Gastroesophageal sphincter (tissue), 4 donors: ENCODE measurements around the gene FAM114A1. TPM values are rescaled to one million over a fixed set of nuclear protein-coding genes. Genes with fewer than 3 reads are reported as not detected.

Experiments
- ATAC-seq: fragments of 150-250 bp; one replicate; pipeline ENCODE4 v1.9.1; 2016; ENCODE audit warnings: mild to moderate bottlenecking, moderate library complexity
- H3K27ac ChIP-seq, 4 donors: fragments of 200-600 bp; sonication (generic) in 3 of 4; 1 replicate in 3 of 4; 2 replicates in 1 of 4; pipeline ENCODE4 v1.5.1; 2016 to 2019
- H3K27me3 ChIP-seq: fragments of 200-600 bp; sonication (generic); one replicate; pipeline ENCODE4 v1.5.1; 2019
- H3K36me3 ChIP-seq, 2 donors: fragments of 200-600 bp; sonication (generic); one replicate each; pipeline ENCODE4 v1.5.1; 2019; ENCODE audit warnings: control low read depth in 1 of 2
- H3K4me1 ChIP-seq, 3 donors: fragments of 200-600 bp; sonication (generic); 1 replicate in 2 of 3; 2 replicates in 1 of 3; pipeline ENCODE4 v1.5.1; 2016 to 2019; ENCODE audit warnings: control low read depth in 2 of 3
- H3K4me3 ChIP-seq, 2 donors: fragments of 200-600 bp; sonication (generic); one replicate each; pipeline ENCODE4 v1.5.1; 2019; ENCODE audit warnings: mild to moderate bottlenecking in 1 of 2, moderate library complexity in 1 of 2
- H3K9me3 ChIP-seq, 3 donors: fragments of 200-600 bp; sonication (generic); one replicate each; pipeline ENCODE4 v1.5.1; 2017 to 2019; ENCODE audit warnings: control low read depth in 2 of 3
- EP300 ChIP-seq: sonication (generic); formaldehyde crosslinking; IDR thresholded peaks from one replicate; pipeline ENCODE4 v1.6.1; 2017; ENCODE audit warnings: antibody characterized with exemption, mild to moderate bottlenecking
- POLR2A ChIP-seq, 2 donors: fragments of 450-650 bp; IDR thresholded peaks; one replicate each; pipeline ENCODE4 v1.6.1; 2017; ENCODE audit warnings: antibody characterized with exemption in 2 of 2, mild to moderate bottlenecking in 2 of 2, moderate library complexity in 1 of 2
- POLR2AphosphoS5 ChIP-seq: sonication (generic); formaldehyde crosslinking; IDR thresholded peaks from one replicate; pipeline ENCODE4 v1.6.1; 2017; ENCODE audit warnings: antibody characterized with exemption
- WGBS, 2 donors: methylation state at CpG; one replicate each; pipeline ENCODE4 v1.1.5; 2018; ENCODE audit warnings: low coverage in 1 of 2; 5-methylcytosine and 5-hydroxymethylcytosine counted together
- total RNA-seq, 4 donors: library from RNA; depleted of rRNA; stranded (reverse); fragments of >200 nt; gene quantifications; one replicate each; pipeline ENCODE4 v1.1.0, GENCODE V29; 2016
- TF ChIP-seq, protein P1 (sequence below), 4 experiments: fragments of 200-600 bp in 2 of 4; fragments of 450-650 bp in 2 of 4; sonication (generic) in 1 of 4; IDR thresholded peaks; one replicate each; pipeline ENCODE4 v1.5.1; 2017 to 2019; ENCODE audit warnings: antibody characterized with exemption in 4 of 4, mild to moderate bottlenecking in 2 of 4, moderate library complexity in 2 of 4

The FAM114A1 gene
- total RNA-seq, 4 donors from 2014 or later, result 90.0 to 155 (median 98.4) TPM

DNA sequence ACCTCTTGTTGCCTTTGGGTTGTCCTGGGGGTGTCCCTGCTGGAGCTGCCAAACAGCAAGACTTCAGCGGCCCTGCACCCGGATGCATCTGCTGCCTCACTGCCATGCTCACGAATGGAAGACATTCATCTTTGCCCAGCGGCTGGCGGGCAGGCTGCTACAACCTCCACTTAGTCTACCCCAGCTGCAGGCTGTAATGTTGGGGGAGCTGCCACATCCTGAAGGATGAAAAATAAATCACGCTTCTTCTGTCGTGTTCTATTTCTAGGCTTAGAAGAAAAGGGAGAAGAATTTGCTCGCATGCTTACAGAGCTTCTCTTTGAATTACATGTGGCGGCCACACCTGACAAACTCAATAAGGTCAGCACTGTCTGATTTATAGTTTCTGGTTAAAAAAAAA, 61.4 kb downstream of the FAM114A1 start:
- no peak for TF ChIP-seq POLR2A (IDR thresholded peaks at IDR 0.05)
- TF ChIP-seq POLR2AphosphoS5, result no peak
- TF ChIP-seq, protein P1, sequence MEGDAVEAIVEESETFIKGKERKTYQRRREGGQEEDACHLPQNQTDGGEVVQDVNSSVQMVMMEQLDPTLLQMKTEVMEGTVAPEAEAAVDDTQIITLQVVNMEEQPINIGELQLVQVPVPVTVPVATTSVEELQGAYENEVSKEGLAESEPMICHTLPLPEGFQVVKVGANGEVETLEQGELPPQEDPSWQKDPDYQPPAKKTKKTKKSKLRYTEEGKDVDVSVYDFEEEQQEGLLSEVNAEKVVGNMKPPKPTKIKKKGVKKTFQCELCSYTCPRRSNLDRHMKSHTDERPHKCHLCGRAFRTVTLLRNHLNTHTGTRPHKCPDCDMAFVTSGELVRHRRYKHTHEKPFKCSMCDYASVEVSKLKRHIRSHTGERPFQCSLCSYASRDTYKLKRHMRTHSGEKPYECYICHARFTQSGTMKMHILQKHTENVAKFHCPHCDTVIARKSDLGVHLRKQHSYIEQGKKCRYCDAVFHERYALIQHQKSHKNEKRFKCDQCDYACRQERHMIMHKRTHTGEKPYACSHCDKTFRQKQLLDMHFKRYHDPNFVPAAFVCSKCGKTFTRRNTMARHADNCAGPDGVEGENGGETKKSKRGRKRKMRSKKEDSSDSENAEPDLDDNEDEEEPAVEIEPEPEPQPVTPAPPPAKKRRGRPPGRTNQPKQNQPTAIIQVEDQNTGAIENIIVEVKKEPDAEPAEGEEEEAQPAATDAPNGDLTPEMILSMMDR (IDR thresholded peaks at IDR 0.05), result no peak
- TF ChIP-seq EP300, result no peak
- Histone ChIP-seq H3K27ac (peak overlapping the region in 1 of 4 donors; percentile 65), H3K9me3 (no peaks in the 10 kb centered on the region), H3K36me3 (peaks cover 3 to 89% of the 10 kb centered on the region in 2 donors), H3K4me3 (no peak overlapping the region), H3K27me3 (no peaks in the 10 kb centered on the region), H3K4me1 (peaks cover 0 to 44% (median 0%) of the 10 kb centered on the region in 3 donors)
- ATAC-seq, result no peak
- 46 to 67% methylated on average over 3 to 4 of the region's 9 CpGs for WGBS, 2 donors

DNA sequence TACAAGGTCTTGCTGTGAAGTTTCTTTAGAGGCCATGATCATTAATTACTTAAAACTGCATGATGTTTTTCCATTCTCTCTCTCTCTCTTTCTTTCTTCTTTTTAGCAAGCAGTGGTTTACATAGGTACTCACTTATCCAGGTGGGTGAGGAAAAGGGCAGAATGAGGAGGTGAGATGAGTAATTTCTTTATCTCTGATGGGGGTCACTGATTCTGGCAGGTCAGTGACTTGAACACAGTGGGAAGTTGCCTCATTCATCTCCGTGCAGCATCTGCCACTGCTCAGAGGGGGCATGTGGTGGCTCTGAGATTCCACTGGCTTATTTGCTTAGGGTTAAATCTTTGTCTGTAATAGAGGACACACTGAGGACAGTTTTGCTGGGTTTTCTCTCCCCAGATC, 62.6 kb downstream of the FAM114A1 start:
- no peak for ATAC-seq
- no peak overlapping the region for H3K4me3 ChIP-seq
- peaks cover 0 to 32% (median 0%) of the 10 kb centered on the region in 3 donors for H3K4me1 ChIP-seq
- TF ChIP-seq POLR2A (IDR thresholded peaks at IDR 0.05) (no peak), POLR2AphosphoS5 (no peak), EP300 (no peak)
- TF ChIP-seq, protein P1 (IDR thresholded peaks at IDR 0.05), result no peak
- no peaks in the 10 kb centered on the region for H3K9me3 ChIP-seq
- no peaks in the 10 kb centered on the region for H3K27me3 ChIP-seq
- WGBS, 2 donors, result 29% methylated on average over 1 of the region's 1 CpG; no CpG with 5 or more reads in 1 of the 2 donors
- peaks cover 3 to 90% of the 10 kb centered on the region in 2 donors for H3K36me3 ChIP-seq
- peak overlapping the region in 3 of 4 donors; percentile 18 to 65 (median 40) for H3K27ac ChIP-seq

DNA sequence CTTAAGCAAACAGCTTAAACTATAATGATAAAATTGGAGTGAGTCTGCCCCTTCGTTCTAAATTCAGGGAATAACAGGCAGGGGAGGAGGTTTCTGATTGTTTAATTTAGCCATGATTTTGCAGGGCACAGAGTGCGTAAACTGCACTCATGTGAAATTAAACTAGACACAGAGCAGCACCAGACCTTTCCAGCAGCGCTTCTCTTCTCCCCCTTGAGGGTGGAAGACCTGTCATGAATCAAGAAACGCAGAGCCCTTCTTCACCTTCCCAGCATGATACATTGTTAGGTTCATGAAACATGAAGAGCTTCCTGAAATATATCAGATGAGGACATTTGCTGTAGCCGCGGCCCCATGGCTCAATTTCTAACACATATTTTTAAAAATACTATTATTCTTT, 63.1 kb downstream of the FAM114A1 start:
- peak overlapping the region in 3 of 4 donors; percentile 18 to 65 (median 40) for H3K27ac ChIP-seq
- no peak for ATAC-seq
- H3K27me3 ChIP-seq, result no peaks in the 10 kb centered on the region
- H3K9me3 ChIP-seq, result no peaks in the 10 kb centered on the region
- TF ChIP-seq POLR2AphosphoS5 (no peak), POLR2A (IDR thresholded peaks at IDR 0.05) (no peak), EP300 (no peak)
- TF ChIP-seq, protein P1 (IDR thresholded peaks at IDR 0.05), result no peak
- 48 to 67% methylated on average over 6 of the region's 6 CpGs for WGBS, 2 donors
- no peak overlapping the region for H3K4me3 ChIP-seq
- peaks cover 0 to 27% (median 0%) of the 10 kb centered on the region in 3 donors for H3K4me1 ChIP-seq
- peaks cover 3 to 93% of the 10 kb centered on the region in 2 donors for H3K36me3 ChIP-seq

GRCh38 chr4:38931125-38931524, 63.5 kb downstream of the FAM114A1 start:
- peak overlapping the region in 1 of 4 donors; percentile 65 for H3K27ac ChIP-seq
- peaks cover 3 to 92% of the 10 kb centered on the region in 2 donors for H3K36me3 ChIP-seq
- peaks cover 0 to 23% (median 0%) of the 10 kb centered on the region in 3 donors for H3K4me1 ChIP-seq

More at GRCh38 chr4:38931125-38931524, 63.5 kb downstream of the FAM114A1 start:
- 80 to 90% methylated on average over 1 to 5 of the region's 5 CpGs for WGBS, 2 donors
- Histone ChIP-seq H3K27me3 (no peaks in the 10 kb centered on the region), H3K9me3 (no peaks in the 10 kb centered on the region), H3K4me3 (no peak overlapping the region)
- no peak for ATAC-seq
- TF ChIP-seq POLR2A (IDR thresholded peaks at IDR 0.05) (no peak), POLR2AphosphoS5 (no peak)
- TF ChIP-seq, protein P1 (IDR thresholded peaks at IDR 0.05), result no peak
